SHP77 treated with DMSO at 0.1 percent for 48 hours (cell line): ENCODE data around the gene MIPEP.

Source experiments
- DNase-seq: peaks from one replicate; lab custom pipeline; 2025; lab: John Stamatoyannopoulos, UW

MIPEP gene

DNA sequence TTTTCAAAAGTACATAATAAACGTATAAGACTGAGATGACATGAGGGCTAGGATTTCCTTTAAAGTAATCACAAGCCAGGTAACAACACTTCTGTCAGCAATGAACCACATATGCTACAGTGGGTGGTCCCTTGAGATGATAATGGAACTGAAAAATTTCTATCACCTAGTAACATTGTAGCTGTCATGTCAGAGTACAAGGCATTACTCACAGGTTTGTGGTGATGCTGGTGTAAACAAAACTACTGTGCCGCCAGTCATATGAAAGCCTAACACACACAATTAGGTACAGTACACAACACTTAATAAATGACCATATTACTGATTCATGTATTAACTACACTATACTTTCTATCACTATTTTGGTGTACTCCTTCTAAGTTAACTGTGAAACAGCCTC lies 36.8 kb downstream of the MIPEP start:
- DNase-seq: no peak

- no peak for DNase-seq
These were observed 38.1 kb downstream of the MIPEP start for GRCh38 chr13:23851106-23851505.

GRCh38 chr13:23850134-23850533 lies 39.1 kb downstream of the MIPEP start:
- no peak for DNase-seq

GRCh38 chr13:23849670-23850069 lies 39.5 kb downstream of the MIPEP start:
- DNase-seq: no peak

DNA sequence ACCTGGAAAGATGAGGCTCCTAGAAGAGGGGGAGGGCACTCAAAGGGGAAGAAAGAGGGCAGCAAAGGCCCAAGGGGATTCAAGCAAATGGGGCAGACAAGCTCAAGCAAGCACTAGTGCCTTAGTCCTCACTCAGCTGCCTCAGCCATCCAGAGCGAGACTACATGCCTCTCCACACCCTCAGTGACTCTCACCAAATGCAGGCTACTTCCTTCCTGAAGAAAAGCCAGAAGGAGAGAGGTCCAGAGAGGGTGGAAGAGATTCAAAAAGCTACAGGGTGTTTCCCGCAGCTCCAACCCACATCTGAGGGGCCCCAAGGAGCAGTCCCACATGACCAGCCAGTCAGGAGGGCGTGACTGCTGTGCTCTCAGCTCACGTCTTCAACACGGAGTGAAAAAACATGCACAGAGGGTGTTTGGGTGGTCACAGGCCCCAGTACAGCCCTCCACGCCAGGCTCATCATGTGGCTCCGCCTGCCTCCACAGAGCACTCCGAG lies 40.5 kb downstream of the MIPEP start:
- no peak for DNase-seq

DNA sequence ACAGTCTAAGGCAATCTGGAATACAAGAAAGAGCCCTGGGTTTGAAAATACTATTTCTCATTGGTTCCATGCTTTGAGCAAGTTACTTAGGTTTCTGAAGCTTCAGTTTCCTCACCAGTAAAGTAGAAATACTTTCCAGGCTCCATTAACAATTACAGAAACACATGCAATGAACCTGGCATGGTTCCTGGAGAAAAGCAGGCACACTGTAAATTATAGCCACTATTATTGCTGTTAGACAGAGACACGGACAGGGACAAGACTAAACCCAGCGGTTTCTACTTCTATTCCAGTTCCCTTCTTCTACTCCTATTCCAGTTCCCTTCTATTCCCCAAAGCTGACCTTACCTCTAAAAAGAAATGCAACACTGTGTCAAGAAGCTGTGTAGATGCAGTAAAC lies 41.2 kb downstream of the MIPEP start:
- no peak for DNase-seq

GRCh38 chr13:23847497-23847896 lies 41.7 kb downstream of the MIPEP start:
- DNase-seq: no peak

DNA sequence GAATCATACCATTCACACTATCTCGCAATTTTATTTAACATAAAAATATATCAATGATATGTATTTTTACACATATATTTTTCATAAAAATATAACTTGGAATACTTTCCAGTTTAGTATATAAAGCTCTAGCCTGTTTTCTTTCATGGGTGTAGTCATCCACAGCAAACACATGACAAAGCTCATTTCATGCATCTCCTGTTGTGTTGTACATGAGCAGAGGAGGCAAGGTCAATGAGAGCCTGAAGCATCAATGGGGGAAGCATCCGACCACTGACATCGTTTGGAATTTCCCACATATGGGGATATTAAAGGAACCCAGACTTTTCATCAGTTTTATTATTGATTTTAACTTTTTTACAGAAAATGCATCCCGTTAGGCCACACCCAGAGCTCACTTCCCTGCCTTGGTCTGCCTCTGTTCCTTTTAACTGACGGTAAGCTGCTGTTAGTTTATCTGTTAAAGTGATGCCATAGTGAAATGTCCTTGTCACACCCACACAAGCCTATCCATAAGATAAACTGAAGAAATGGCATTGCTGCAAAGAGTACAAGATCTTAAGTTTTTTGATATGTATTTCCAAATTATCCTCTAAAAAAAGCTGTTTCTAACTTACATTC lies 44.0 kb downstream of the MIPEP start:
- no peak for DNase-seq

- no peak for DNase-seq
These were observed 45.1 kb downstream of the MIPEP start for GRCh38 chr13:23844132-23844531.

- no peak for DNase-seq
These were observed 45.8 kb downstream of the MIPEP start for GRCh38 chr13:23843436-23843835.

- DNase-seq: no peak
These were observed 46.8 kb downstream of the MIPEP start for GRCh38 chr13:23842406-23842805.

DNA sequence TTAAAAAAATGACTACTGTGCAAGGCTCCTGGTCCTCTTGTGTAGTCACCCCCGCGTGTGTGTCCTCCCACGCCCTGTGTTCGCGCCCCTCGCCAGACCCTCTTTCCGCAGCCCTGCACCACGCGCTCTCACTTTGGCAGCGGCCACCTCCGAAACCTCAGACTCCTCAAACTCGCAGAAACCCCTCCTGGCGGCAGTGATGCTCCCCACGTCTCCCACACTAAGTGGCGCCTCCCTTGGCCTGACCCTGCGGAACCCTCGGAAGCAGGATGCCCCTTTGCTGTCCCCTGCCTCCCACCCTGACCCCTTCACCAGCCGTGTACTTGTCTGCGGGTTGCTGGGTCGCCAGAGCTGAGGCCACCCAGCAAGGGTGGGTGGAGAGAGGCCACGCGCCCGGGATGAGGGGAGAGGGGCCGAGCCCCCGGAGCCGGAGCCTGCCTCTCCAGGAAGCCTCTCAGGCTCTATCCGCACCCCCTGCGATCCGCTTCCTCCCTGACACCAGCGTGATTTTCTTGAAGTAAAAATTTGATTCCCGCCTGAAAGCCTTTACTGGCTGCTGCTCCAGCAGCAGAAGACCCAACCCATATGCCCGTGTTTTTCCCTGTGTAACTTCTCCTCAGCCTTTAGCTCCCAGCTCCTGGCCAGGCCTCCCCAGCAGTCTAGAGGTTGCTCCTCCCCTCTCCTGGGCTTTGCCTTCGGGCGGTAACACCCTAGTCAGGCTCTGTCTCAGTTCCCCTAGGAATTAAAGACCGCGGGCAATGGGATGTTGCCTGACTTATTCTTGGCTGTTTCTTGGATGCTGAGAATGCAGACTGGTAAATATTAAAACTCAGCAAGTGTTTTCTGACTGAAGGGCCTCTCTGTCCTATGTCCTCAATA lies 55.2 kb downstream of the MIPEP start:
- DNase-seq: no peak

DNA sequence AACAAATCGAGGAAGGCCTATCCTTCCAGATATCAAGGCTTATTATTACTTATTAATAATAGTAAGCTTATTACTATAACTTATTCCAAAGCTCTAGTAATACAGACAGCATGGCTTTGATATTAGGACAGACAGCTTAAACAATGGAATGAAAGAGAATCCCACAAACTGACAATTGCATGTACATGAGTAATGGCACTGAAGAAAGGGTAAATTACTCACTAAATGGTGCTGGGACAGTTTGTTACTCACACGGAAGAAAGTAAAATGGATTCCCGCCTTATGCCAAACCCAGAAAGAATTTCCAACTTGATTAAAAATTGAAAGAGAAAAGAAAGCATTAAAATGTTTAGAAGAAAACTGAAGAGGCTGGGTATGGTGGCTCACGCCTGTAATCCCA lies 60.3 kb downstream of the MIPEP start:
- no peak for DNase-seq

- DNase-seq: no peak
These were observed 61.1 kb downstream of the MIPEP start for GRCh38 chr13:23828086-23828485.

DNA sequence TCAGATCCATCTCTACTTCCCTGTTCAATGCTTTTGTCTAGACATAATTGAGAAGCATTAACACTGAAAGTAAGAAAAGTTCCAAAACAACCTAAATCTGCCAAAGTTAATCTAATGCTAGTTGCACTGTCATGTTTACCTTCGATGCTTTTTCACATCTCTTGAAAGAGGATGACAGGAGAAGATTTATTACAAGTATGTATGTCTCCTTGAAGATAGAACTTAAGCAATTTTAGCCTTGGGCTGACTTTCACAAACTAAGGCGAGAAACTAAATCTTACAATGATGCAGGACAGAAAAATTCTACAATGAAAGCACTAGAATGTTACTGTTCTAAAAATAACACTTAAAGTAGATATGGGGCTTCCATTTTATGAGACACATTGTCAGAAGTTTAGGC lies 64.0 kb downstream of the MIPEP start:
- no peak for DNase-seq

GRCh38 chr13:23824371-23824770 lies 64.8 kb downstream of the MIPEP start:
- no peak for DNase-seq

DNA sequence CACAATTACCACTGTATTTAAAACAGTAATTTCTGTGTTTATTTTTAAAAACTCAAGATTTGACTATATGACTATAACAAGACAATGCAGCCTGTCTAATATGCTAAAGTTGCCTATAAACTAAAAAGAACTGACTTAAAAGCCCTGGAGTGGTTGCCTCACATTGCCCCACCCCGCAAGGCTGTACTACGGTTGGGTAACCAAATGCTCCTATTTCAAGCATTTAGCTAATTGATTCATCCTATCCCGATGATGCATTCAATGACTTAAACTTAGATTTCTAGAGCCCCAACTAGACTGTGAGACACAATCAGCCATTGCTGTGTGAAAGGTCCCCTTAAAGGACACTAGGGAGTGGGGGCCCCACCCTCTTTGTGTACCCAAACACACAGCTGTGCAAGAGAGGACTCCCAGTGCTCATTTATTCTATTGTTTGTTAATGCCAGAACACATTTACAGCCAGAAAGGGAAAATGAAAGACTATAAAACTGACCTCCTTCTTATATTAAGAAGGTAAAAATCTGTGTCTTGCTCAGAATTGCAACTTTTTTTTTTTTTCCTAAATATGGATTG lies 66.9 kb downstream of the MIPEP start:
- DNase-seq: no peak

DNA sequence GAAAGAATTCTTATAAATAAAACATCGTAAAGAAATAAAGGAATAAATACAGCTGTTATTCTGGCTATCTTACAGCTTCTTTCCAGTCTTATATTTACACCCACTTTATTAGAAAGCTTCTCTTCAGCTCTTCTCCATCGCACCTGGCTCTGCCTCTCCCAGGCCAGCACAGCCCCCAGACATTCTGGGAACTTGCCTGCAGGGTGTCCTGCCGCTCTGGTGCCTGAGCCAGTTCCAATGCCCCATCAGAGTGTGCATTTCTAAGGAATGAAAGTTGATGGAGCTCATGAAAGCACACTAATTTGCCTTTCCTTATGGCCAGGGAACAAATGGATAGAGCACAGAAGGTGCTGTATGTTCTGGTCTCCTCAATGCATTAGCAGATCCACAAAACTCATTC lies 68.7 kb downstream of the MIPEP start:
- DNase-seq: no peak

- DNase-seq: no peak
These were observed 71.4 kb downstream of the MIPEP start for GRCh38 chr13:23817830-23818229.

GRCh38 chr13:23817136-23817535 lies 72.1 kb downstream of the MIPEP start:
- no peak for DNase-seq

DNA sequence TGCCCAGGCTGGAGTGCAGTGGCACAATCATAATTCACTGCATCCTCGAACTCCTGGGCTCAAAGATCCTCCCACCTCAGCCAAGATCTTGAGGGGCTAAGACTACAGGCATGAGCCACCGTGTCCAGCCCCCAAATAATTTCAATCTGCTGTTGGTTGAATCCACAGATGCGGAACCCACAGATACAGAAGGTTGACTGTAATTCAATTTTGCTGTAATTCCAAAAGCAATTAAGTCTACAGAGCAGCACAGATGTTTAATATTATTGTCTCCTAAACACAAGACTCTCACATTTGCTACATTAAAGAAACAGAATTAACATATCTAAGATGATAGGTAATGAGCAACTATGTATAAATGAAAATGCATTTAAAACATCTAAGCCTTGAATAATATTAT lies 75.6 kb downstream of the MIPEP start:
- no peak for DNase-seq

GRCh38 chr13:23811366-23812062 lies 77.7 kb downstream of the MIPEP start:
- DNase-seq: no peak
